Stimulated activated CD8-positive, alpha-beta memory T cell treated with anti-CD3 and anti-CD28 coated beads, Interleukin-15, amount 100 ng/mL, for 1 hour (primary cell): ENCODE measurements around the gene CGAS.
"Not testable (repeated sequence)": the region's sequence is repeated elsewhere in the genome, so short reads cannot be mapped to it uniquely, and the experiment has no call there.

Source experiments
- DNase-seq: peaks from one replicate; pipeline ENCODE4 v3.0.0-alpha.2; 2020; ENCODE audit warnings: low read depth

CGAS gene

GRCh38 chr6:73452107-73452461 is at the start of gene CGAS:
Gene CGAS (minus strand): TSS chr6:73452297. CDS start chr6:73452181, 116 bp downstream.
- DNase-seq: peak; percentile 52

GRCh38 chr6:73497915-73498314 is 45.8 kb upstream of the CGAS start:
- DNase-seq: no peak

- DNase-seq: no peak
Observed at GRCh38 chr6:73491377-73491776, 39.3 kb upstream of the CGAS start.

- no peak for DNase-seq
Observed at GRCh38 chr6:73487473-73487872, 35.4 kb upstream of the CGAS start.

- no peak for DNase-seq
Observed at GRCh38 chr6:73484438-73484837, 32.3 kb upstream of the CGAS start.

- DNase-seq: no peak
Observed at GRCh38 chr6:73481969-73482368, 29.9 kb upstream of the CGAS start.

GRCh38 chr6:73477407-73477806 is 25.3 kb upstream of the CGAS start:
- no peak for DNase-seq

GRCh38 chr6:73476723-73477122 is 24.6 kb upstream of the CGAS start:
- no peak for DNase-seq

- no peak for DNase-seq
Observed at GRCh38 chr6:73471686-73472290, 19.7 kb upstream of the CGAS start.

- peak; percentile 64 for DNase-seq
Observed at GRCh38 chr6:73461537-73462350, 9.6 kb upstream of the CGAS start, which contains the start of gene MTO1. Gene MTO1 (plus strand): TSS chr6:73461737. CDS start chr6:73461855, 118 bp downstream.

- DNase-seq: no peak
Observed at GRCh38 chr6:73460056-73460455, 8.0 kb upstream of the CGAS start.

GRCh38 chr6:73459474-73459873 is 7.4 kb upstream of the CGAS start:
- DNase-seq: not testable (repeated sequence)

- no peak for DNase-seq
Observed at GRCh38 chr6:73455865-73456629, 4.0 kb upstream of the CGAS start.

GRCh38 chr6:73451223-73452106 is 632 bp downstream of the CGAS start:
- DNase-seq: no peak

- no peak for DNase-seq
Observed at GRCh38 chr6:73443555-73443954, 8.5 kb downstream of the CGAS start.

GRCh38 chr6:73435236-73435635 is 16.9 kb downstream of the CGAS start:
- DNase-seq: no peak

- no peak for DNase-seq
Observed at GRCh38 chr6:73421534-73421933, 30.6 kb downstream of the CGAS start.

- DNase-seq: no peak
Observed at GRCh38 chr6:73418081-73418741, 33.9 kb downstream of the CGAS start.

- DNase-seq: no peak
Observed at GRCh38 chr6:73413102-73413501, 39.0 kb downstream of the CGAS start.

- no peak for DNase-seq
Observed at GRCh38 chr6:73409395-73409794, 42.7 kb downstream of the CGAS start.

- DNase-seq: no peak
Observed at GRCh38 chr6:73400656-73401055, 51.4 kb downstream of the CGAS start.
